ENCODE results near the gene NTHL1. TPM values are rescaled to one million over a fixed set of nuclear protein-coding genes. Genes with fewer than 3 reads are reported as not detected.

The NTHL1 gene
- total and polyA plus RNA-seq, 2 of the 4 experiments (the other 2 are of a cell fraction): 22.8 to 28.0 TPM

DNA sequence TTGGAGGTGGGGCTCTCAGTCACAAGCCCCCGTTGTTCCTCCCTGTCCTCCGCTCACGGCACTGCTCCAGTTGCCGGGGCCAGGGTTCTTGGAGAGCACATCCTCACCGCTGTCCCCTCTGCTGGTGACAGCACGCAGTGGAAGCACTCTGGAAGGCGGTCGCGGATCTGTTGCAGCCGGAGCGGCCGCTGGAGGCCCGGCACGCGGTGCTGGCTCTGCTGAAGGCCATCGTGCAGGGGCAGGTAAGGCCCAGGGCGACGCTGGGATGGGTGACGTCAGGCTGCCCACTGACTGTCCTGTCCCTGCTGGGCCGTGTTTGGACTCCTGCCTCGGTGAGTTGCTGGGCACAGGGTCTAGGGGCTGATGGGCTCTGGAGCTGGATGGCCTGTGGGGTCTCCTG is 5.6 kb upstream of the NTHL1 start:
- Histone ChIP-seq H4K20me1 (ENCODE audit: insufficient read depth, low read length) (no peaks in the 10 kb centered on the region; the same call in none of the 2 replicates), H3K4me2 (ENCODE audit: low read depth, low read length) (no peak overlapping the region), H3K27ac (ENCODE audit: insufficient read depth, low read length) (no peak overlapping the region), H2AK5ac (ENCODE audit: low read depth, low read length) (no peak overlapping the region), H2BK20ac (ENCODE audit: low read depth, low read length) (no peak overlapping the region), H3K14ac (replicated peaks; ENCODE audit: low read depth, low read length) (no peak overlapping the region), H2BK15ac (ENCODE audit: low read depth, low read length) (no peak overlapping the region), H3K4me3 (ENCODE audit: insufficient read depth, low read depth, low read length) (no peak overlapping the region), H3K4me1 (ENCODE audit: control insufficient read depth, insufficient read depth, low read length) (peaks cover 4% of the 10 kb centered on the region), H2BK5ac (ENCODE audit: low read depth, low read length, poor library complexity, severe bottlenecking) (no peak overlapping the region), H3K27me3 (ENCODE audit: control insufficient read depth, insufficient read depth, low read length) (no peaks in the 10 kb centered on the region), H3K18ac (ENCODE audit: low read depth, low read length) (no peak overlapping the region), H4K91ac (ENCODE audit: insufficient read depth, low read depth, low read length) (no peak overlapping the region), H3K4ac (ENCODE audit: low read depth, low read length) (no peak overlapping the region), H3K9me3 (ENCODE audit: control insufficient read depth, insufficient read depth, low read length) (no peaks in the 10 kb centered on the region), H2BK120ac (ENCODE audit: low read depth, low read length) (no peak overlapping the region), H4K8ac (ENCODE audit: low read depth in 2 of 2, low read length in 2 of 2) (no peak overlapping the region), H3K23ac (ENCODE audit: low read depth, low read length) (no peak overlapping the region), H3K9me1 (ENCODE audit: insufficient read depth, low read length) (0 out of 2 replicates have a peak, but pooled peaks cover 2% of the 10 kb centered on the region), H3K36me3 (ENCODE audit: control insufficient read depth, insufficient read depth, low read length) (peaks cover 54% of the 10 kb centered on the region), H3K56ac (ENCODE audit: extremely low read depth, insufficient read depth, low read length) (no peak overlapping the region), H4K5ac (ENCODE audit: low read depth, low read length) (no peak overlapping the region), H3K9ac (ENCODE audit: low read depth, low read length) (no peak overlapping the region), H2AK9ac (replicated peaks; ENCODE audit: low read depth, low read length, poor library complexity) (no peak overlapping the region), H2AFZ (replicated peaks; ENCODE audit: low read length, poor library complexity) (no peak overlapping the region), H3K79me1 (ENCODE audit: low read depth in 1 of 2, low read length in 2 of 2) (peaks cover 15 to 45% of the 10 kb centered on the region in 2 experiments)
- WGBS, 2 experiments (ENCODE audit: extremely low coverage in 2 of 2, insufficient read length in 1 of 2): 99% methylated on average over 10 of the region's 21 CpGs; no CpG with 5 or more reads in 1 of the 2 experiments
- CTCF ChIA-PET: no interaction called here
- DNase-seq (no peak), ATAC-seq (ENCODE audit: low read depth) (no peak)
- dilution Hi-C loops (cut with HindIII; ENCODE audit: low sequenced_read_pairs, unreplicated experiment) (no loop called here), in situ Hi-C loops (cut with MboI; ENCODE audit: low sequenced_read_pairs) (no loop called here), intact Hi-C loops (cut with micrococcal nuclease) (no loop called here)
- POLR2A ChIA-PET (ENCODE audit: unreplicated experiment): no interaction called here
- TF ChIP-seq NFE2L2 (IDR thresholded peaks at IDR 0.05; ENCODE audit: low read depth, low read length) (no peak), MXI1 (IDR thresholded peaks at IDR 0.05; ENCODE audit: borderline replicate concordance, low read depth, low read length) (no peak), RFX5 (IDR thresholded peaks at IDR 0.05; ENCODE audit: low read depth, low read length) (no peak), MAZ (IDR thresholded peaks at IDR 0.05; ENCODE audit: borderline replicate concordance, low read depth, low read length) (no peak), RCOR1 (IDR thresholded peaks at IDR 0.05; ENCODE audit: insufficient replicate concordance, low read length) (no peak), SMC3 (IDR thresholded peaks at IDR 0.05; ENCODE audit: low read depth, low read length) (no peak), CEBPB (IDR thresholded peaks at IDR 0.05; ENCODE audit: low read depth, low read length) (no peak), POLR2A (IDR thresholded peaks at IDR 0.05; ENCODE audit: low read depth, low read length) (no peak)
- TF ChIP-seq, protein P1, sequence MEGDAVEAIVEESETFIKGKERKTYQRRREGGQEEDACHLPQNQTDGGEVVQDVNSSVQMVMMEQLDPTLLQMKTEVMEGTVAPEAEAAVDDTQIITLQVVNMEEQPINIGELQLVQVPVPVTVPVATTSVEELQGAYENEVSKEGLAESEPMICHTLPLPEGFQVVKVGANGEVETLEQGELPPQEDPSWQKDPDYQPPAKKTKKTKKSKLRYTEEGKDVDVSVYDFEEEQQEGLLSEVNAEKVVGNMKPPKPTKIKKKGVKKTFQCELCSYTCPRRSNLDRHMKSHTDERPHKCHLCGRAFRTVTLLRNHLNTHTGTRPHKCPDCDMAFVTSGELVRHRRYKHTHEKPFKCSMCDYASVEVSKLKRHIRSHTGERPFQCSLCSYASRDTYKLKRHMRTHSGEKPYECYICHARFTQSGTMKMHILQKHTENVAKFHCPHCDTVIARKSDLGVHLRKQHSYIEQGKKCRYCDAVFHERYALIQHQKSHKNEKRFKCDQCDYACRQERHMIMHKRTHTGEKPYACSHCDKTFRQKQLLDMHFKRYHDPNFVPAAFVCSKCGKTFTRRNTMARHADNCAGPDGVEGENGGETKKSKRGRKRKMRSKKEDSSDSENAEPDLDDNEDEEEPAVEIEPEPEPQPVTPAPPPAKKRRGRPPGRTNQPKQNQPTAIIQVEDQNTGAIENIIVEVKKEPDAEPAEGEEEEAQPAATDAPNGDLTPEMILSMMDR (conservative IDR thresholded peaks at IDR 0.05; ENCODE audit: low read depth, low read length): no peak
- no TSS peak for BruUV-seq (replicated peaks)
